Peyer's patch (tissue), 4 donors: ENCODE results near the gene GDPD3.

Experiments used
- POLR2A ChIP-seq, 2 donors: fragments of 450-650 bp; IDR thresholded peaks; one replicate each; pipeline ENCODE4 v1.5.1; 2017; ENCODE audit warnings: antibody characterized with exemption in 2 of 2, mild to moderate bottlenecking in 2 of 2, moderate library complexity in 2 of 2
- TF ChIP-seq, protein P1 (sequence below), 6 experiments: fragments of 450-650 bp in 4 of 6; fragments of 200-600 bp in 2 of 6; sonication (generic) in 1 of 6; IDR thresholded peaks; one replicate each; pipeline ENCODE4 v1.5.1; 2017 to 2019; ENCODE audit warnings: antibody characterized with exemption in 6 of 6, mild to moderate bottlenecking in 3 of 6, moderate library complexity in 1 of 6

DNA sequence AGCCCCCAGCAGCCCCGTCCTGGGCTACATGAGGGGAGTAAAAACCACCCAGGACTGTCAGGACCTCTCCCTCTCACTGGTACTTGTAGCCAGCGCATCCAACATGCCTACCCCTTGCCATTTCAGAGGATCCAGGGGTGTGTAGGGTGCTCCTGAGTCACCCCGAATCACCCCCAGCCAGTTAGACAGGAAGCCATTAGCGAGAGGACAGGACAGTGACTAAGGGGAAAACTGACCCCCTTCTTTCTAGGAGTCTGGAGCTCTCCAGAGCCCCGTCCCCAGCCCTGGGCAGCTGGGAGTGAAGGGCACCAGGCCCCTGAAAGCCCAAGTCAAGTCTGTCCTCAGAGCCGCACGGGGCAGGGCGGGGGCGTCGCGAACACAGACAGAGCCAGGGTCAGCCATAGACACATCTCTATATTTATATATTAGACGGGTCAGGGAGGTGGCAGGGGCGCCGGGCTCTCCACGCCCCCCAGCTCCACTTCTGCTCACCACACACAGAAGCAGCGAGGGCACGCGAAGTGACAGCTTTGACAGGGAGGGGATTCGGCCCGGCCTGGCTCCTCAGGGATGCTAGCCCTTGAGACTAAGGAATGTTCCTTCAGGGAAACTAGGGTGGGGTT is 485 bp upstream of the GDPD3 start:
- TF ChIP-seq, protein P1, sequence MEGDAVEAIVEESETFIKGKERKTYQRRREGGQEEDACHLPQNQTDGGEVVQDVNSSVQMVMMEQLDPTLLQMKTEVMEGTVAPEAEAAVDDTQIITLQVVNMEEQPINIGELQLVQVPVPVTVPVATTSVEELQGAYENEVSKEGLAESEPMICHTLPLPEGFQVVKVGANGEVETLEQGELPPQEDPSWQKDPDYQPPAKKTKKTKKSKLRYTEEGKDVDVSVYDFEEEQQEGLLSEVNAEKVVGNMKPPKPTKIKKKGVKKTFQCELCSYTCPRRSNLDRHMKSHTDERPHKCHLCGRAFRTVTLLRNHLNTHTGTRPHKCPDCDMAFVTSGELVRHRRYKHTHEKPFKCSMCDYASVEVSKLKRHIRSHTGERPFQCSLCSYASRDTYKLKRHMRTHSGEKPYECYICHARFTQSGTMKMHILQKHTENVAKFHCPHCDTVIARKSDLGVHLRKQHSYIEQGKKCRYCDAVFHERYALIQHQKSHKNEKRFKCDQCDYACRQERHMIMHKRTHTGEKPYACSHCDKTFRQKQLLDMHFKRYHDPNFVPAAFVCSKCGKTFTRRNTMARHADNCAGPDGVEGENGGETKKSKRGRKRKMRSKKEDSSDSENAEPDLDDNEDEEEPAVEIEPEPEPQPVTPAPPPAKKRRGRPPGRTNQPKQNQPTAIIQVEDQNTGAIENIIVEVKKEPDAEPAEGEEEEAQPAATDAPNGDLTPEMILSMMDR (IDR thresholded peaks at IDR 0.05) = no peak
- no peak for TF ChIP-seq POLR2A (IDR thresholded peaks at IDR 0.05)
